Right atrium auricular region (tissue), 2 donors: ENCODE measurements around the gene TMEM51. TPM values are rescaled to one million over a fixed set of nuclear protein-coding genes. Genes with fewer than 3 reads are reported as not detected.

Source experiments
- DNase-seq: peaks from one replicate; pipeline ENCODE4 v3.0.0-alpha.2; 2019; ENCODE audit warnings: low spot score
- H3K27ac ChIP-seq, 2 donors: fragments of 200-600 bp; sonication (generic); 1 replicate in 1 of 2; 2 replicates in 1 of 2; pipeline ENCODE4 v1.5.1; 2016 to 2019
- H3K27me3 ChIP-seq, 2 donors: fragments of 200-600 bp; sonication (generic); one replicate each; pipeline versions ENCODE4 v1.5.1 to v1.6.0; 2017 to 2019
- H3K36me3 ChIP-seq: fragments of 200-600 bp; sonication (generic); one replicate; pipeline ENCODE4 v1.5.1; 2016
- H3K4me1 ChIP-seq, 2 donors: fragments of 200-600 bp; sonication (generic); one replicate each; pipeline versions ENCODE4 v1.5.1 to v1.6.0; 2017 to 2019
- H3K4me3 ChIP-seq, 2 donors: fragments of 200-600 bp; sonication (generic); 1 replicate in 1 of 2; 2 replicates in 1 of 2; pipeline ENCODE4 v1.5.1; 2017 to 2019; ENCODE audit warnings: mild to moderate bottlenecking in 1 of 2, moderate library complexity in 1 of 2
- H3K9me3 ChIP-seq, 2 donors: fragments of 200-600 bp; sonication (generic); one replicate each; pipeline ENCODE4 v1.5.1; 2019
- total RNA-seq, 2 donors: library from RNA; depleted of rRNA; stranded (reverse); fragments of >200 nt; gene quantifications; one replicate each; pipeline ENCODE4 v1.1.0, GENCODE V29; 2016
- TF ChIP-seq, protein P1 (sequence below), 2 donors: fragments of 200-600 bp; sonication (generic); IDR thresholded peaks; one replicate each; pipeline ENCODE4 v1.5.1; 2019; ENCODE audit warnings: antibody characterized with exemption in 2 of 2

Gene TMEM51
- total RNA-seq, 2 donors from 2014 or later = 3.2 to 6.6 TPM

DNA sequence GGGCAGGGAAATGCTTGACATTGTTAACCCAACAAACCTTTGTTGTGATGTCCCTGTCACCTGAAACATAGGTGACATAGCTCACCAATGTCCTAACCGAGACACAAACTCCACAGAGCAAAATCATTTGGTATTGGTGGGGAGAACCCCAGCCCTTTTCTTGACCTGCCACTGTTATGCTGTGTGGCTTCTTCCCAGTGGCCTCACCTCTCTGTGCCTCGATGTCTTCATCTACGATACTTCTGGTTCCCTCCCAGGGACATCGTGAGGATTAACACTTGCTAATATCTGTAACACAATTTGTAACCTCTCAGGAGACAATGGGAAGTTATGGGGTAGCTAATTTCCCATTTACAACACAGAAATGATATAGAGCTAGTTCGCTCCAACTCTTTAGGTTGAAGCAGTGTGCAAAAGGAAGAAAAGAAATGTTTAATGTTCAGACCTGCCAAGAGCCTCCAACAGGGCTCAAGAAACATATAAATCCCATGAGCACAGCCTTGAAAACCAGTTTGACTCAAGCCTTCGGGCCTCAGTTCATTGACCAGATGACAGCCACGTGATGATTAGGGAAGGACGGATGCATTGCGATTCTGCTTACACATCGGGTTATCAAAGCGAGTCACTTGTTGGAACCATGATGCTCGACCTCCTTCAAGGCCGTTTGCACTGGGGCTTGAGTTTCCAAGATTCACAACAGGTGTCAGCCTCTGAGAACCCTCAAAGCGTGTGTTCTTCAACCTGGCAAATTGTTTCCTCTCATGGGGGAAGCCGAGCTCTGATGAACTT is 37.8 kb upstream of the TMEM51 start:
- H3K4me1 ChIP-seq = no peaks in the 10 kb centered on the region
- H3K27me3 ChIP-seq = no peaks in the 10 kb centered on the region
- no peak overlapping the region for H3K4me3 ChIP-seq
- H3K9me3 ChIP-seq = no peaks in the 10 kb centered on the region
- no peak for DNase-seq
- TF ChIP-seq, protein P1, sequence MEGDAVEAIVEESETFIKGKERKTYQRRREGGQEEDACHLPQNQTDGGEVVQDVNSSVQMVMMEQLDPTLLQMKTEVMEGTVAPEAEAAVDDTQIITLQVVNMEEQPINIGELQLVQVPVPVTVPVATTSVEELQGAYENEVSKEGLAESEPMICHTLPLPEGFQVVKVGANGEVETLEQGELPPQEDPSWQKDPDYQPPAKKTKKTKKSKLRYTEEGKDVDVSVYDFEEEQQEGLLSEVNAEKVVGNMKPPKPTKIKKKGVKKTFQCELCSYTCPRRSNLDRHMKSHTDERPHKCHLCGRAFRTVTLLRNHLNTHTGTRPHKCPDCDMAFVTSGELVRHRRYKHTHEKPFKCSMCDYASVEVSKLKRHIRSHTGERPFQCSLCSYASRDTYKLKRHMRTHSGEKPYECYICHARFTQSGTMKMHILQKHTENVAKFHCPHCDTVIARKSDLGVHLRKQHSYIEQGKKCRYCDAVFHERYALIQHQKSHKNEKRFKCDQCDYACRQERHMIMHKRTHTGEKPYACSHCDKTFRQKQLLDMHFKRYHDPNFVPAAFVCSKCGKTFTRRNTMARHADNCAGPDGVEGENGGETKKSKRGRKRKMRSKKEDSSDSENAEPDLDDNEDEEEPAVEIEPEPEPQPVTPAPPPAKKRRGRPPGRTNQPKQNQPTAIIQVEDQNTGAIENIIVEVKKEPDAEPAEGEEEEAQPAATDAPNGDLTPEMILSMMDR (IDR thresholded peaks at IDR 0.05) = no peak
- H3K27ac ChIP-seq = no peak overlapping the region
- H3K36me3 ChIP-seq = no peaks in the 10 kb centered on the region

DNA sequence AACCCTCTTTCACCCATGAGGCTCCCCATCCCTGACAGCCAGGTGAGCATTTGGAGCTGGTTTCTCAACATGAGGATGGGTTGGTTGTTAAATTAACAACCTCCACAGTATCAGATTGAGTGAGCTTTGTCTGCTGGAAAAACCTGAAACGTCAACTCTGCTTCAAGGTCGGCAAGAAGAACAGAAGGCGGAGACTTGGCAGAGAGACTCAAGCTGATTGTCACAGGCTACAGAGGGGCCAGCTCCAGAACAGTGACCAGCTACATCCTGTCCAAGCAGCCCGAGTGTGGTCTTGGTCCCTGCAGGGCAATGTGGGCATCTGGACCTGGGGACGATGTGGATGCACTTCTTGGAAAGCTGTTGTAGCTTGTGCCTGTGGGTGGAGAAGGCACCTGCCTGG is 36.6 kb upstream of the TMEM51 start:
- TF ChIP-seq, protein P1 (IDR thresholded peaks at IDR 0.05) = no peak
- H3K4me3 ChIP-seq = no peak overlapping the region
- DNase-seq = no peak
- H3K27me3 ChIP-seq = no peaks in the 10 kb centered on the region
- no peak overlapping the region for H3K27ac ChIP-seq
- no peaks in the 10 kb centered on the region for H3K9me3 ChIP-seq
- no peaks in the 10 kb centered on the region for H3K4me1 ChIP-seq
- no peaks in the 10 kb centered on the region for H3K36me3 ChIP-seq

DNA sequence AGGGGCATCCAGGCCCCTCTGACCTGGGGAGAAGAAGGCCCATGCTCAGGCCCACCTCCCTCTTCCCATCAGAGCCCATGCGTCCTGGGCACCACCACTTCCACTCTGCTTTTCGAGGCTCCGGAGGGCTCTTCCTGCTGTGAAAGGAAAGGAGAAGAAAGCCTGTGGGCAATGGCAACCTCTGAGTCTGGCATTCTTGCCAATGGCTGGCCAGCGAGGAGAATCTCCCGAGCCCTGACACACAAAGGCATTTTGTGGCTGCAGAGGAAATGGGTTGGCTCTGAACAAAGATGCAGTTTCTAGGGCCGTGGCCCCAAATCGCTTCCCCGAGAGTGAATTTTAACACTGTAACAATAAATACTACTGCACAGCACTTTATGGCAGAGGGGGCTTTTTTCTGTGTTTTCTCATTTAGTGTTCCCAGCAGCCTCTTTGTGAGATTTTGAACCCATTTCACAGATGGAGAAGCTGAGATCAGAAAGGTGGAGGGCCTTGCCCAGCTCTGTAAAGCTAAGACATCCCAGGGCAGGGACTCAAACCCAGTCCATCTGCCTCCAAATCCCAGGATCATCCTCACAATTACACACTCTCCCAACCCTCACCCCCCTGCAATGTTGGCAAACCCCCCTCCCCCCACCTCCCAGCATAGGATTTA is 35.7 kb upstream of the TMEM51 start:
- Histone ChIP-seq H3K27me3 (no peaks in the 10 kb centered on the region), H3K36me3 (no peaks in the 10 kb centered on the region), H3K4me3 (no peak overlapping the region), H3K4me1 (no peaks in the 10 kb centered on the region), H3K9me3 (no peaks in the 10 kb centered on the region), H3K27ac (no peak overlapping the region)
- TF ChIP-seq, protein P1 (IDR thresholded peaks at IDR 0.05) = no peak
- DNase-seq = no peak

DNA sequence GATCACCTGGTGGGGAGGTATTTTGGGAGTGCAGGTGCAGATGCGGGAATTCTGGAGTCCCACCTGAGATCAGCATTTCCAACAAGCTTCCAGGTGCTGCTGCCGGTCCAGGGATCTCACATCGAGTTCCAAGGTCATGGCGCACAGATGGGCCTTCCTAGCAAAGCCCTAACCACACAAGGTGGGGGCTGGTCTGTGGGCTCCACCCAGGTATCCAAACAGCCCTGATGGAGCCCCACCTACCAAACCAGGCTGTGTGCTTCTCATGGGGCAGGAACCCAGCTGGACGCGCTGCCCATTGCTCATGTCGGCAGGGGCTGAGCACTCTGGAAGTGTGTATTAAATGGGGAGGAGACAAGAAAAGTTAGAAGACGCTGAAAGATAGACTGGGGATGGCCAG is 35.0 kb upstream of the TMEM51 start:
- Histone ChIP-seq H3K4me3 (no peak overlapping the region), H3K36me3 (no peaks in the 10 kb centered on the region), H3K9me3 (no peaks in the 10 kb centered on the region), H3K27ac (no peak overlapping the region), H3K4me1 (no peaks in the 10 kb centered on the region), H3K27me3 (no peaks in the 10 kb centered on the region)
- TF ChIP-seq, protein P1 (IDR thresholded peaks at IDR 0.05) = no peak
- DNase-seq = no peak

DNA sequence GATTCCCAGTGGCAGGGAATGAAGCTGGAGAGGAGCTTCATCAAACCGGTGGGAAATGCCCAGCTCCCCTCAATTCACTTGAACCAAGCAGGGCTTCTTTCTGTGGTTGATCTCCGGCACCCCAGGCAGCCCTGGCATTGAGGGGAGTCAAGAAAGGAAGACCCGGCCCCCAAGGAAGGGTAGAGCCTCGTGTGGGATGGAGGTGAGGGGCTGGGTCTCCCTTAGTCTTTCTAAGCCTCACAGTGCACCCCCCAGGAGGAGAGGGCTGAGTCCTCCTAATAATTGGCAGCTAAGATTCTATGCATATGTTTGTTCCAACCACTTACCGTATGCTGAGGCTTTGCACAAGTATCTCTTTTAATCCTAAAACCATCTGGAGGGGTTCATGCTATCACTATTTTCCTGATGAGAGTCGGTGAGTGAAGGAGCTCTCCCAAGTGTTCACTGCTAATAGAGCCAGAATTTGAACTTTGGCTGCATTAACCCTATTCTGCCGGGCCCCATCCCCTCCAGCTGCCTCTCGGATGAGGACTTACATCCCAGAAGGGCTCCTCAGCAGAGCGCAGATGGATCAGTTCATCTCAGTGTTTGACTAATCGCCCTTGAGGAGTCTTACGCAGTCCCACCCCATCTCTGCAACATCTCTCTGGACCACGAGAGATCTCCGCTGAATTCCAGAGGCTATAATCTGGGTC is 33.1 kb upstream of the TMEM51 start:
- H3K4me1 ChIP-seq = no peaks in the 10 kb centered on the region
- H3K27ac ChIP-seq = no peak overlapping the region
- no peaks in the 10 kb centered on the region for H3K27me3 ChIP-seq
- H3K4me3 ChIP-seq = no peak overlapping the region
- DNase-seq = no peak
- no peaks in the 10 kb centered on the region for H3K9me3 ChIP-seq
- H3K36me3 ChIP-seq = no peaks in the 10 kb centered on the region
- TF ChIP-seq, protein P1 (IDR thresholded peaks at IDR 0.05) = no peak
